Measurements from ENCODE around the gene CCND1. TPM values are rescaled to one million over a fixed set of nuclear protein-coding genes. Genes with fewer than 3 reads are reported as not detected.

CCND1 gene
- total and polyA plus RNA-seq, 2 of the 8 experiments (the other 6 are each of a cell fraction or from before 2014, with no cell fraction given): 64.5 to 170 TPM

DNA sequence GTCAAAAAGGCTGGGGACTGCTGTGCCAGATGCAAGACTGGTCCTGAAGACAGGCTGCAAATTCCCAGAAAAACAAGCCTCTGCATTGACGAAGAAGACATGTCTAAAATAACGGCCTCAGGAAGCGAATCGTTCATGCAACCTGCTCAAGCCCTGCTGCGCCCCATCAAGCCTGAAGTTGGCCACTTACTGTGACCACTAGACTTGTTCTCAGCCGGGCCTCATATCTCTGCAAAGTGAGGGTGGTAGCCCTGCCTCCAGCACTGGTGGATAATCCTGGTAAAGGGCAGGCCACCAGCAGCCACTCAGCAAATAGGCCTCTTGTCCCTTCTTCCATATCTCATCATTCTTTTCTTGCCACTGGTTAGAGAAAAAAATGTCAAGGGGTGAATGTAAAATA is 22.4 kb downstream of the CCND1 start:
- no peaks in the 10 kb centered on the region for H3K79me1 ChIP-seq (ENCODE audit: low read depth, low read length)
- no peak overlapping the region for H2BK120ac ChIP-seq (replicated peaks; ENCODE audit: low read depth, low read length)
- H4K5ac ChIP-seq (ENCODE audit: insufficient read length, low read depth, low read length): no peak overlapping the region
- H3K23me2 ChIP-seq (ENCODE audit: low read depth, low read length): no peaks in the 10 kb centered on the region
- ChIA-PET CTCF (ENCODE audit: partially characterized antibody) (interaction anchor here (0.7 to 8.4 kb wide), 3 partner anchors 7 to 370 kb away, joined by 3 to 81 read pairs (median 11); no protein-coding TSS in a partner anchor), POLR2A (ENCODE audit: partially characterized antibody) (interaction anchor here (1.7 to 10.9 kb wide), 2 partner anchors 14 to 22 kb away, joined by 5 to 197 read pairs; partner anchors contain the start of gene CCND1)
- no peak overlapping the region for H3K56ac ChIP-seq (replicated peaks; ENCODE audit: insufficient read length, low read depth, low read length)
- no peak overlapping the region for H3K23ac ChIP-seq (ENCODE audit: insufficient read length)
- no peak overlapping the region for H3K4me2 ChIP-seq (ENCODE audit: insufficient read depth in 1 of 2, low read depth in 2 of 2, low read length in 2 of 2)
- H3K4me1 ChIP-seq (replicated peaks in 1 of 4; ENCODE audit: control insufficient read depth in 3 of 4, insufficient read depth in 4 of 4, low read length in 3 of 4): peaks cover 4 to 5% (median 4%) of the 10 kb centered on the region in 4 experiments
- no peak overlapping the region for H2AFZ ChIP-seq (ENCODE audit: low read length)
- no peak overlapping the region for H4K91ac ChIP-seq (replicated peaks; ENCODE audit: insufficient read length, low read length)
- H3K27ac ChIP-seq (ENCODE audit: low read depth, low read length): no peak overlapping the region
- no peak overlapping the region for H3K18ac ChIP-seq (ENCODE audit: extremely low read depth, low read length)
- 87% methylated on average over 6 of the region's 6 CpGs; no CpG with 5 or more reads in 1 of the 2 experiments for WGBS, 2 experiments (ENCODE audit: extremely low coverage in 1 of 2, insufficient coverage in 1 of 2, insufficient read length in 1 of 2, insufficient replicate concordance in 2 of 2, low coverage in 1 of 2, low lambda C conversion rate in 2 of 2, missing lambda C conversion rate in 1 of 2)
- no peak for FAIRE-seq
- no peak overlapping the region for H3K4me3 ChIP-seq (ENCODE audit: extremely low read depth in 1 of 4, insufficient read depth in 2 of 4, low read depth in 3 of 4, low read length in 4 of 4)
- H3K9ac ChIP-seq (replicated peaks in 1 of 4; ENCODE audit: extremely low read depth in 1 of 4, low read depth in 3 of 4, low read length in 3 of 4): no peak overlapping the region
- no peak overlapping the region for H2BK12ac ChIP-seq (ENCODE audit: low read depth, low read length)
- no peaks in the 10 kb centered on the region for H3K9me3 ChIP-seq (ENCODE audit: insufficient read depth in 2 of 2, low read depth in 1 of 2, low read length in 1 of 2)
- H3K14ac ChIP-seq (ENCODE audit: insufficient read length): no peak overlapping the region
- H3K79me2 ChIP-seq (ENCODE audit: control insufficient read depth in 1 of 2, insufficient read depth in 2 of 2, low read length in 2 of 2): no peaks in the 10 kb centered on the region
- no peak overlapping the region for H4K8ac ChIP-seq (ENCODE audit: extremely low read depth, insufficient read depth, low read length)
- H2BK5ac ChIP-seq (ENCODE audit: low read depth, low read length): no peak overlapping the region
- peaks cover 0 to 2% of the 10 kb centered on the region in 2 experiments for H4K20me1 ChIP-seq (replicated peaks in 1 of 2; ENCODE audit: control insufficient read depth in 1 of 2, insufficient read depth in 2 of 2, low read length in 2 of 2)
- no peaks in the 10 kb centered on the region; a peak in 1 of 7 replicates for H3K27me3 ChIP-seq (replicated peaks in 1 of 4; ENCODE audit: control insufficient read depth in 3 of 4, extremely low read depth in 1 of 4, insufficient read depth in 3 of 4, low read length in 3 of 4)
- no peak for DNase-seq (ENCODE audit: low read depth in 1 of 2, low spot score in 2 of 2)
- no peak overlapping the region for H3K4ac ChIP-seq (replicated peaks; ENCODE audit: insufficient read length, low read depth, low read length)
- no peak overlapping the region for H2AK5ac ChIP-seq (ENCODE audit: low read depth, low read length)
- no peak overlapping the region for H2BK15ac ChIP-seq (ENCODE audit: low read length)
- peaks cover 0 to 7% (median under 1%) of the 10 kb centered on the region in 4 experiments; a peak in 4 of 8 replicates for H3K36me3 ChIP-seq (ENCODE audit: control insufficient read depth in 2 of 4, insufficient read depth in 4 of 4, low read length in 3 of 4)
- H2BK20ac ChIP-seq (ENCODE audit: low read length): no peak overlapping the region
- no peak for TF ChIP-seq POLR2A (IDR thresholded peaks at IDR 0.05; ENCODE audit: control extremely low read depth in 1 of 2, low read depth in 2 of 2, low read length in 2 of 2)
- TF ChIP-seq HDAC2 (IDR thresholded peaks at IDR 0.05; ENCODE audit: borderline replicate concordance in 1 of 2, low read depth in 2 of 2, low read length in 2 of 2): no peak
- no peak for TF ChIP-seq CEBPB (IDR thresholded peaks at IDR 0.05; ENCODE audit: low read depth, low read length)
- TF ChIP-seq, protein P1, sequence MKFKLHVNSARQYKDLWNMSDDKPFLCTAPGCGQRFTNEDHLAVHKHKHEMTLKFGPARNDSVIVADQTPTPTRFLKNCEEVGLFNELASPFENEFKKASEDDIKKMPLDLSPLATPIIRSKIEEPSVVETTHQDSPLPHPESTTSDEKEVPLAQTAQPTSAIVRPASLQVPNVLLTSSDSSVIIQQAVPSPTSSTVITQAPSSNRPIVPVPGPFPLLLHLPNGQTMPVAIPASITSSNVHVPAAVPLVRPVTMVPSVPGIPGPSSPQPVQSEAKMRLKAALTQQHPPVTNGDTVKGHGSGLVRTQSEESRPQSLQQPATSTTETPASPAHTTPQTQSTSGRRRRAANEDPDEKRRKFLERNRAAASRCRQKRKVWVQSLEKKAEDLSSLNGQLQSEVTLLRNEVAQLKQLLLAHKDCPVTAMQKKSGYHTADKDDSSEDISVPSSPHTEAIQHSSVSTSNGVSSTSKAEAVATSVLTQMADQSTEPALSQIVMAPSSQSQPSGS (IDR thresholded peaks at IDR 0.05; ENCODE audit: low read length): no peak
- TF ChIP-seq SIN3A (conservative IDR thresholded peaks at IDR 0.05 in 1 of 2, IDR thresholded peaks at IDR 0.05 in 1 of 2; ENCODE audit: low read depth in 1 of 2, low read length in 2 of 2): no peak
- TF ChIP-seq SAP30 (IDR thresholded peaks at IDR 0.05; ENCODE audit: insufficient read depth, insufficient replicate concordance, low read length): no peak
- TF ChIP-seq BACH1 (IDR thresholded peaks at IDR 0.05; ENCODE audit: low read length): no peak
- no peak for TF ChIP-seq TEAD4 (IDR thresholded peaks at IDR 0.05; ENCODE audit: low read depth, low read length)
- TF ChIP-seq EGR1 (IDR thresholded peaks at IDR 0.05; ENCODE audit: borderline replicate concordance, low read depth, low read length): no peak
- no peak for TF ChIP-seq SIRT6 (IDR thresholded peaks at IDR 0.05; ENCODE audit: low read length)
- TF ChIP-seq, protein P2, sequence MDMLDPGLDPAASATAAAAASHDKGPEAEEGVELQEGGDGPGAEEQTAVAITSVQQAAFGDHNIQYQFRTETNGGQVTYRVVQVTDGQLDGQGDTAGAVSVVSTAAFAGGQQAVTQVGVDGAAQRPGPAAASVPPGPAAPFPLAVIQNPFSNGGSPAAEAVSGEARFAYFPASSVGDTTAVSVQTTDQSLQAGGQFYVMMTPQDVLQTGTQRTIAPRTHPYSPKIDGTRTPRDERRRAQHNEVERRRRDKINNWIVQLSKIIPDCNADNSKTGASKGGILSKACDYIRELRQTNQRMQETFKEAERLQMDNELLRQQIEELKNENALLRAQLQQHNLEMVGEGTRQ (IDR thresholded peaks at IDR 0.05; ENCODE audit: low read length): no peak

Measured in H1 (cell line).